ENCODE data around the gene GGA2.

DNA sequence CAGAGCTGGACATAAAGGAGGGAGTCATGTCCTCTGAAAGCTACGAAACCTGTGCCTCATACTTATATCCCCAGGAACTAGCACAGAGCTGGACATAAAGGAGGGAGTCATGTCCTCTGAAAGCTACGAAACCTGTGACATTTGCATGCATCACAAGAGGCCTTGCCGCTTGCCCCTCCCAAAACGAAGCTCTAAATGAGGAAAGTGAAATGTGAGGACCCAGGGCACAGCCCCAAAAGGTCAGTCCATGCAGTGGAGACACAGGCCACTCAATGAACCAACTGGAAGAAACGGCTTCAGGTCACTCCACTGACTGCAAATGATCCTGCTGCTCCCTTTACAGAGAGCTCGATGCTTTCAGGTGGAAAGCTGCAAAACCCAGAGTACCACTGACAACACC lies 95.6 kb downstream of the GGA2 start:
- TF ChIP-seq CTCF (conservative IDR thresholded peaks at IDR 0.05) (no peak), EZH2 (IDR thresholded peaks at IDR 0.05; ENCODE audit: low read depth) (no peak)
